ENCODE measurements around the gene NPIPB2.

Gene NPIPB2

GRCh38 chr16:11896486-11897176 lies 45.2 kb downstream of the NPIPB2 start:
- no peak for DNase-seq

GRCh38 chr16:11893571-11893970 lies 48.3 kb downstream of the NPIPB2 start:
- DNase-seq: no peak

- DNase-seq: no peak
Observed at GRCh38 chr16:11892761-11893160, 49.1 kb downstream of the NPIPB2 start.

- no peak for DNase-seq
Observed at GRCh38 chr16:11890231-11890965, 51.4 kb downstream of the NPIPB2 start.

GRCh38 chr16:11886881-11887280 lies 55.0 kb downstream of the NPIPB2 start:
- no peak for DNase-seq

GRCh38 chr16:11884035-11884434 lies 57.8 kb downstream of the NPIPB2 start:
- DNase-seq: no peak

GRCh38 chr16:11880007-11880406 lies 61.8 kb downstream of the NPIPB2 start:
- no peak for DNase-seq

GRCh38 chr16:11877374-11877773 lies 64.5 kb downstream of the NPIPB2 start:
- DNase-seq: no peak
